Activated CD8-positive, alpha-beta memory T cell treated with anti-CD3 and anti-CD28 coated beads, Interleukin-2, amount 50 U/mL, for 24 hours (primary cell): Measurements from ENCODE around the gene CNN2.
"Not testable (repeated sequence)": the region's sequence is repeated elsewhere in the genome, so short reads cannot be mapped to it uniquely, and the experiment has no call there.

ENCODE experiments used
- DNase-seq: peaks from one replicate; pipeline ENCODE4 v3.0.0-alpha.2; 2020; ENCODE audit errors: extremely low read depth

The CNN2 gene

GRCh38 chr19:1010586-1011510, 15.6 kb upstream of the CNN2 start:
- no peak for DNase-seq

DNA sequence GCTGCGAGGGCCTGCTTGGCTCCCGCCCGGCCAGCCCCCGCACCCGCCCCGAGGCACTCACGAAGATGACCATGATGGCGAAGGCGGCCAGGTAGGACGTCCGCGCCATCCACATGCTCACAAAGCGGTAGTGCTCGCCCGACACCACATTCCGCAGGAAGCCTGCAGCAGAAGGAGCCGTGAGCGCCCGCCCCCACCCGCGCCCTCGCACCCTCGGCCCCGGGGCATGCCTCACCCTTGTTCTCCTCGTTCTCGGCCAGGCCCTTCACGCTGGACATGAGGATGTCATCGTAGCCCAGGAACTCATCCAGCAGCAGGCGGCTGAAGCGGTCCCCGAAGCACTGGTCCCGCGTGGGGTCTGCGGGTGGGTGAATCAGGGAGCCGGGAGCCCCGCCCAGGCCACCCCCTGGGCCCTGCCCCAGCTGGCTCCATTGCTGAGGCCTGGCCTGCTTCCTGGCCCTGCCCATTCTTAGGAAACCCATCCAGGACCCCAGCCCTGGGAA, 14.5 kb upstream of the CNN2 start:
- DNase-seq: no peak

- DNase-seq: no peak
These were observed 14.1 kb upstream of the CNN2 start for GRCh38 chr19:1012334-1012733.

DNA sequence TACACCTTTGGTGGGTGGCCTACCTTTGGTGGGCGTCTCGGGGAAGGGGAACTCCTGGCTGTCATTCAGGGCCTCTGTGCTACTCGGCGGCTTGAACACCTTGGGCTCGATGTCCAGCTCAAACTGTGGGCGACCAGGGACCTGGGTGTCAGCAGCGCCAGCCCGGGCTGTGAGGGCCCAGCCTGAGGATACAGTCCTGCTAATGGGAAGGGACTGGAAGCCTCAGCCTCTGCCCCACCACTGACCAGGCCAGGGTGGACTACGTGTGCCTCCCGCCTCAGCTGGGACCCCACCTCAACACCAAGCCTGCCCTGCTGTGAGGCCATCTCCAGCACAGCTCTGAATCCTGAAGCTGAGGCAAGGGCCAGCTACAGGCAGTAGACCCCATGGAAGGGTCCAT, 13.2 kb upstream of the CNN2 start:
- no peak for DNase-seq

DNA sequence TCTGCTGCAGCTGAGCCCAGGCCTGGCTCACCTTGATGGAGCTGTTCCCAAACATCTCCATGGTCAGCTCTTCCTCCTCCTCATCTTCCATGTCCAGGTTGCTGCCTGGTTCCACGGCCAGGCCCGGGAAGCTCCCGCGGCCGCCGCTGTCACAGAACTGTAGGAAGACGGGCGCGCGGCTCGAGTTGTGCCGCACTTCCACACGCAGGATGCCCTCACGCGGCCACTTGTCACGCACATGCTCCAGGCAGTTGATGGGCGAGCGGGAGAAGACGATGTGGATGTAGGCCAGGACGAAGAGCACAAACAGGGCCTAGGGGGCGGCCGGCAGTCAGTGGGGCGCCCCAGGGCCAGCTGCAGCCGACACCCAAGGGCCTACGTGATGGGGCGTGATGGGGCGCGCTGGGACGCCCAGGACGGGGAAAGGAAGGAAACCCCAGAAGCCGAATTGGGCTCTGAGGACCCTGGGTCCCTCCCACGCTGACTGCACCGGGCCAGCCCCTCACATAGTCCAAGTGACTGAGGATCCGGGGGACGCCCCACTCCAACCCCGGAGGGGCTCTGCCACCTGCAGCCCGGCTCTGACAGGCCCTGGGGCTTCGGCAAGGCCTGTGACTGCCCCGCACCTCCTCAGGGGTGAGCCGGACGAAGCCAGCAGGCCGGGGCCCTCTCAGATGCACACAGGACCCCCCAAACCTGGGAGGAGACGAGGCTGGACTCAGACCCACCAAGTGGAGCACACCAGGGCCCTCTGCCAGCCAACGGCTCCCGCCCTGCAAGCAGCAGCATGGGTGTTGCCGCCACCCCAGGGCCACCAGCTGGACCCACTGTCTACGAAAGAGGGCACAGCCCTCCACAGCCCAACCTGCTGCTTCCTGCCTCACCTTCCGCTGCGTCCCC, 12.0 kb upstream of the CNN2 start:
- no peak for DNase-seq

- DNase-seq: no peak
These were observed 11.2 kb upstream of the CNN2 start for GRCh38 chr19:1015061-1015781.

DNA sequence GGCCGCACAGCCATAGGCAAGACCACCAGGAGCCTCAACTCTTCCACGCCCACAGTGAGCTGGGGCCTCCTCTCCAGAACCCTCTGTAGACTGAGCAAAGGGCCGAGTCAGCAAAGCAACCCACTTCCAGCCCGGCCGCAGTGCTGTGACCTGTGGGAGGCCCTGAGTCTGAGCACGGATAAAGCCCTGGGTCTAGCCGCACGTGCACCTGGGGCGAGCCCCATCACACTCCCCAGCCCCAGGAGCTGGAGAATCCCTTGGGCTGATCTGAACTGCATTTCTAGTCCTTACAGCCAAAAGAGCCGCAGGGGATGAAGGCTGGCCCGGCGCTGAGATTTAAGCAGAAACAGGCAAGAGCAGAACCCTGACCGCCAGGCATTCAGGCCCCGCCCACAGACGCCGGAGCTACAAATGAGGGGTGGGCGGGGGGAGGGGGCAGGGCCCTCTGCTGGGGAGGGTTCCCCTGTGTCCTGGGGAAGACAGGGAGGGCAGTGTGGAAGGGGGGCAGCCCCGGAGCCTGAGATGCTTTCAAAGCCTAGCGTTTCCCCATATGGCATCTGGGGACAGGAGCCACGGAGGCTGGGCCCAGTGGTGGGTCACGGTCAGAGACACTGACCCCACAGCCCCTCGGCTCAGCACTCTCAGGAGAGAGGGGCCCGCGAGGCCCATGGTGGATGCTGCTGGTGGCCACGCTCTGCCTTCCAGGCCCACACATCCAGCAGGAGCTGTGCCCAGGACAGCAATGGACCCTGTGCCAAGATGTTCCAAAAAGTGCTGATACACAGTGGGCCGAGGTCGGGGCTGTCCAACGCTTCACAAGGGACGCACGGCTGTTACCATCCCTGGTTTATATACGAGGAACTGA, 10.4 kb upstream of the CNN2 start:
- no peak for DNase-seq

- DNase-seq: no peak
These were observed 9.7 kb upstream of the CNN2 start for GRCh38 chr19:1016647-1017114.

GRCh38 chr19:1017115-1017905, 9.1 kb upstream of the CNN2 start:
- DNase-seq: no peak

DNA sequence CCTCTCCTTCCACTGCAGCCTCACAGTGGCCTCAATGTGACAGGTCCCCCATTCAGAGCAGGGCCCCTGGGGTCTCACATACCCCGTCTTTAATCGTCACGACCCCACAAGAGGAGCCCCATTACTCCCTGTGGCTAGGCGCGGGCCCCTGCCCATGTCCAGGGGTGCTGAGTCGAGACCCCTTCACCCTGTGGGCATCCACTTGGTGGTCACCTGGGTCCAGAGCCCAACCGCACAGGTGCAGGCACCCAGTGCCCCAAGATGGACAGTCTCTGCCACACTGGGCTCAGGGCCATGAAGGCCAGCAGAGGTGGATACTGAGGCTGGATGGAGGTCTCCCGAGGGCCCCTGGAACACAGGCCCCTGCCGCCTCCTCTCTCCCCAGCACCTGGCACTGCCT, 8.5 kb upstream of the CNN2 start:
- DNase-seq: no peak

DNA sequence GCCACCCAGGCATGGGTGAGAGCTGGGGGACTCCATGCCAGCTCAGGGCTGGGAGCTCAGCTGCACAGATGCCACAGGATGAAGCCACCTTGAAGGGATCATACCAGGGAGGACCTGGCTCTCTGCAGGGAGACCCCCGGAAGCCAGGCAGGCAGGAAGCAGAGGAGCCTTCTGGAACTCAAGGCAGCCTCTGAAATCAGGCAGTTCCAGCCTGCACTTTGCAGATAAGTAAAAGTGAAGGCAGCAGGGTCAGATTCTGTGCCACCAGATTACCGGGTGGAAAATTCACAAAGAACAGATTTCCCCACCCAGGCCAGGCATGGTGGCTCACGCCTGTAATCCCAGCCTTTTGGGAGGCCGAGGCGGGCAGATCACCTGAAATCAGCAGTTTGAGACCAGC, 8.0 kb upstream of the CNN2 start:
- DNase-seq: no peak

GRCh38 chr19:1018932-1019615, 7.3 kb upstream of the CNN2 start:
- no peak for DNase-seq

DNA sequence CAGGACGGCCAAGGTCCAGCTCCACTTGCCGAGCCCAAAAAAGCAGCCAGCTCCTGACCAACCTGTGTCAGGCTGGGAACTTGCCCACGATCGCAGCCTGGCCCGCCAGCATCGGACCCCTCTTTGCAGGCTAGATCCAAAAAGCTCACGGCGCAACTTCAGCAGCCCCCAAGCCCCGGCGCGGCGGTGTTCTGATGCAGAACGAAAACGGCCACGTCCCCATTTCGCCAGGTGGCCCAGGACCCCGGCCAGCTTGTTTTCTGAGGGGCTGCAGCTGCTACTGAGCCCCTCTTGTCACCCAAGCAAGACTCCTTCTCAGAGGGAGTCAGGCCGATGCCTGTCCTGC, 6.8 kb upstream of the CNN2 start:
- DNase-seq: no peak

GRCh38 chr19:1019980-1020867, 6.2 kb upstream of the CNN2 start:
- no peak for DNase-seq

DNA sequence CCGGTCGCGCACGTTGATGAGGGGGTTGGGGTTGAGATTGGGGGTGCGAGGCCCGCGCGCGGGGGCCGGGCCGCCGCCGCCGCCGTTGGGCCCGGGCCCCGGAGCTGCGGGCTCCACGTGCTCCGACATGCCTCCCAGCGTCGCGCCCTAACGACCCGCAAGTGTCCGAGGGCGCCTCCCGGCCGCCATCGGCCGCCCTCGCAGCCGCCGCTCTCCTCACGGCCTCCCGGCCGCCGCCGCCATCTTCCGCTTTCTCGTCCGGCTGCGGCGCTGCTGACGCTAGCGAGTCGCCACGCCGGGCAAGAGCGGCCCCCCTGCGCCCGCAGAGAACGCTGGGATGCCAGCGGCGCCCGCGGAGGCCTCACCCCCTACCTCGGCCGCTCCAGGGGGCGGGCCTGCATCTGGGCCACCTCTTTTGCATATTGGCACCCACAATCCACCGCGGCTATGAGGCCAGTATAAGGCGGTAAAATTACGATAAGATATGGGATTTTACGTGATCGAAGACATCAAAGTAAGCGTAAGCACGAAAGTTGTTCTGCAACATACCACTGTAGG, 5.5 kb upstream of the CNN2 start, which contains the start of gene TMEM259:
Gene TMEM259 (minus strand): TSS at position 256 of the 558 bp plus-strand sequence. CDS start 127 bp downstream, at position 129.
- peak; percentile 85 for DNase-seq

GRCh38 chr19:1023883-1024188, 2.6 kb upstream of the CNN2 start:
- DNase-seq: not testable (repeated sequence)

GRCh38 chr19:1025080-1025479, 1.3 kb upstream of the CNN2 start:
- DNase-seq: not testable (repeated sequence)
